ENCODE measurements around the gene GPC6.

The GPC6 gene

GRCh38 chr13:93984052-93984451 lies 757.4 kb downstream of the GPC6 start:
- H3K9me3 ChIP-seq (ENCODE audit: insufficient read depth, low read depth, low read length), result no peaks in the 10 kb centered on the region
- no peaks in the 10 kb centered on the region for H3K79me2 ChIP-seq (ENCODE audit: control insufficient read depth, insufficient read depth, low read length, poor library complexity)
- no peak overlapping the region for H2BK120ac ChIP-seq (ENCODE audit: insufficient read depth, low read length, poor library complexity)
- no peak overlapping the region for H4K8ac ChIP-seq (ENCODE audit: low read depth, low read length)
- no peak overlapping the region for H2BK12ac ChIP-seq (ENCODE audit: low read length)
- no peak overlapping the region for H4K91ac ChIP-seq (ENCODE audit: low read depth, low read length)
- no peak overlapping the region for H2AK5ac ChIP-seq (ENCODE audit: low read length)
- H3K18ac ChIP-seq (ENCODE audit: low read length), result no peak overlapping the region
- H3K36me3 ChIP-seq (ENCODE audit: control insufficient read depth in 1 of 2, insufficient read depth in 2 of 2, low read length in 2 of 2), result no peaks in the 10 kb centered on the region
- H3K4me1 ChIP-seq (ENCODE audit: control insufficient read depth in 1 of 2, insufficient read depth in 2 of 2, low read length in 2 of 2), result no peaks in the 10 kb centered on the region
- no peak for DNase-seq
- H2BK5ac ChIP-seq (ENCODE audit: low read depth, low read length, poor library complexity), result no peak overlapping the region
- H3K4ac ChIP-seq (ENCODE audit: low read depth, low read length), result no peak overlapping the region
- no peak overlapping the region for H3K4me3 ChIP-seq (ENCODE audit: low read depth, low read length)
- no peak overlapping the region for H4K12ac ChIP-seq (ENCODE audit: low read depth, low read length)
- no peak overlapping the region for H3K9ac ChIP-seq (ENCODE audit: low read length)
- H3K4me2 ChIP-seq (ENCODE audit: low read length), result no peak overlapping the region
- H2AFZ ChIP-seq (ENCODE audit: insufficient read depth, low read length, poor library complexity), result no peak overlapping the region
- whole genome bisulfite sequencing (ENCODE audit: extremely low coverage, insufficient coverage, insufficient read length), result no CpG with 5 or more reads among the region's 1 CpG
- no peak overlapping the region for H3K27ac ChIP-seq (ENCODE audit: low read depth, low read length)
- H3K27me3 ChIP-seq (ENCODE audit: insufficient read depth, low read length), result no peaks in the 10 kb centered on the region
- H3K23ac ChIP-seq (ENCODE audit: low read length), result no peak overlapping the region
- H3K14ac ChIP-seq (ENCODE audit: low read length), result no peak overlapping the region
- H3K79me1 ChIP-seq (ENCODE audit: low read length), result no peaks in the 10 kb centered on the region

GRCh38 chr13:93984876-93985275 lies 758.3 kb downstream of the GPC6 start:
- no peaks in the 10 kb centered on the region for H3K27me3 ChIP-seq (ENCODE audit: insufficient read depth, low read length)
- no peak overlapping the region for H2BK120ac ChIP-seq (ENCODE audit: insufficient read depth, low read length, poor library complexity)
- no peak overlapping the region for H3K4me2 ChIP-seq (ENCODE audit: low read length)
- H3K9me3 ChIP-seq (ENCODE audit: insufficient read depth, low read depth, low read length), result no peaks in the 10 kb centered on the region
- H4K8ac ChIP-seq (ENCODE audit: low read depth, low read length), result no peak overlapping the region
- H3K4me3 ChIP-seq (ENCODE audit: low read depth, low read length), result no peak overlapping the region
- H2AK5ac ChIP-seq (ENCODE audit: low read length), result no peak overlapping the region
- no peaks in the 10 kb centered on the region for H3K79me2 ChIP-seq (ENCODE audit: control insufficient read depth, insufficient read depth, low read length, poor library complexity)
- no peak overlapping the region for H3K4ac ChIP-seq (ENCODE audit: low read depth, low read length)
- H2AFZ ChIP-seq (ENCODE audit: insufficient read depth, low read length, poor library complexity), result no peak overlapping the region
- H3K9ac ChIP-seq (ENCODE audit: low read length), result no peak overlapping the region
- H3K36me3 ChIP-seq (ENCODE audit: control insufficient read depth in 1 of 2, insufficient read depth in 2 of 2, low read length in 2 of 2), result no peaks in the 10 kb centered on the region
- H3K4me1 ChIP-seq (ENCODE audit: control insufficient read depth in 1 of 2, insufficient read depth in 2 of 2, low read length in 2 of 2), result no peaks in the 10 kb centered on the region
- no CpG with 5 or more reads among the region's 5 CpGs for WGBS (ENCODE audit: extremely low coverage, insufficient coverage, insufficient read length)
- H2BK5ac ChIP-seq (ENCODE audit: low read depth, low read length, poor library complexity), result no peak overlapping the region
- H4K91ac ChIP-seq (ENCODE audit: low read depth, low read length), result no peak overlapping the region
- no peak overlapping the region for H3K27ac ChIP-seq (ENCODE audit: low read depth, low read length)
- no peak overlapping the region for H3K18ac ChIP-seq (ENCODE audit: low read length)
- no peak overlapping the region for H3K23ac ChIP-seq (ENCODE audit: low read length)
- no peak overlapping the region for H3K14ac ChIP-seq (ENCODE audit: low read length)
- H4K12ac ChIP-seq (ENCODE audit: low read depth, low read length), result no peak overlapping the region
- H3K79me1 ChIP-seq (ENCODE audit: low read length), result no peaks in the 10 kb centered on the region
- no peak for DNase-seq
- no peak overlapping the region for H2BK12ac ChIP-seq (ENCODE audit: low read length)

GRCh38 chr13:93987458-93987857 lies 760.9 kb downstream of the GPC6 start:
- Histone ChIP-seq H3K79me1 (ENCODE audit: low read length) (no peaks in the 10 kb centered on the region), H3K14ac (ENCODE audit: low read length) (no peak overlapping the region), H2BK120ac (ENCODE audit: insufficient read depth, low read length, poor library complexity) (no peak overlapping the region), H2BK12ac (ENCODE audit: low read length) (no peak overlapping the region), H3K4me2 (ENCODE audit: low read length) (no peak overlapping the region), H3K23ac (ENCODE audit: low read length) (no peak overlapping the region), H3K79me2 (ENCODE audit: control insufficient read depth, insufficient read depth, low read length, poor library complexity) (no peaks in the 10 kb centered on the region), H3K36me3 (ENCODE audit: control insufficient read depth in 1 of 2, insufficient read depth in 2 of 2, low read length in 2 of 2) (no peaks in the 10 kb centered on the region), H3K9me3 (ENCODE audit: insufficient read depth, low read depth, low read length) (no peaks in the 10 kb centered on the region), H3K9ac (ENCODE audit: low read length) (no peak overlapping the region), H3K18ac (ENCODE audit: low read length) (no peak overlapping the region), H3K27me3 (ENCODE audit: insufficient read depth, low read length) (no peaks in the 10 kb centered on the region), H3K4me3 (ENCODE audit: low read depth, low read length) (no peak overlapping the region), H2BK5ac (ENCODE audit: low read depth, low read length, poor library complexity) (no peak overlapping the region), H2AFZ (ENCODE audit: insufficient read depth, low read length, poor library complexity) (no peak overlapping the region), H3K4ac (ENCODE audit: low read depth, low read length) (no peak overlapping the region), H2AK5ac (ENCODE audit: low read length) (no peak overlapping the region), H4K8ac (ENCODE audit: low read depth, low read length) (no peak overlapping the region), H4K12ac (ENCODE audit: low read depth, low read length) (no peak overlapping the region), H4K91ac (ENCODE audit: low read depth, low read length) (no peak overlapping the region), H3K27ac (ENCODE audit: low read depth, low read length) (no peak overlapping the region), H3K4me1 (ENCODE audit: control insufficient read depth in 1 of 2, insufficient read depth in 2 of 2, low read length in 2 of 2) (no peaks in the 10 kb centered on the region)
- DNase-seq, result no peak

GRCh38 chr13:93991569-93991968 lies 765.0 kb downstream of the GPC6 start:
- H3K9ac ChIP-seq (ENCODE audit: low read length), result no peak overlapping the region
- H4K91ac ChIP-seq (ENCODE audit: low read depth, low read length), result no peak overlapping the region
- H3K27me3 ChIP-seq (ENCODE audit: insufficient read depth, low read length), result no peaks in the 10 kb centered on the region
- no peak overlapping the region for H2BK5ac ChIP-seq (ENCODE audit: low read depth, low read length, poor library complexity)
- H3K36me3 ChIP-seq (ENCODE audit: control insufficient read depth in 1 of 2, insufficient read depth in 2 of 2, low read length in 2 of 2), result no peaks in the 10 kb centered on the region
- H3K23ac ChIP-seq (ENCODE audit: low read length), result no peak overlapping the region
- no peaks in the 10 kb centered on the region for H3K4me1 ChIP-seq (ENCODE audit: control insufficient read depth in 1 of 2, insufficient read depth in 2 of 2, low read length in 2 of 2)
- H3K4me2 ChIP-seq (ENCODE audit: low read length), result no peak overlapping the region
- no peaks in the 10 kb centered on the region for H3K79me1 ChIP-seq (ENCODE audit: low read length)
- no peak overlapping the region for H4K12ac ChIP-seq (ENCODE audit: low read depth, low read length)
- H3K18ac ChIP-seq (ENCODE audit: low read length), result no peak overlapping the region
- H3K14ac ChIP-seq (ENCODE audit: low read length), result no peak overlapping the region
- H3K4me3 ChIP-seq (ENCODE audit: low read depth, low read length), result no peak overlapping the region
- H2AK5ac ChIP-seq (ENCODE audit: low read length), result no peak overlapping the region
- no peak overlapping the region for H2BK120ac ChIP-seq (ENCODE audit: insufficient read depth, low read length, poor library complexity)
- H3K27ac ChIP-seq (ENCODE audit: low read depth, low read length), result no peak overlapping the region
- no peak for DNase-seq
- H3K9me3 ChIP-seq (ENCODE audit: insufficient read depth, low read depth, low read length), result no peaks in the 10 kb centered on the region
- no peak overlapping the region for H3K4ac ChIP-seq (ENCODE audit: low read depth, low read length)
- H2AFZ ChIP-seq (ENCODE audit: insufficient read depth, low read length, poor library complexity), result no peak overlapping the region
- no peaks in the 10 kb centered on the region for H3K79me2 ChIP-seq (ENCODE audit: control insufficient read depth, insufficient read depth, low read length, poor library complexity)
- H4K8ac ChIP-seq (ENCODE audit: low read depth, low read length), result no peak overlapping the region
- H2BK12ac ChIP-seq (ENCODE audit: low read length), result no peak overlapping the region

- Histone ChIP-seq H3K14ac (ENCODE audit: low read length) (no peak overlapping the region), H4K8ac (ENCODE audit: low read depth, low read length) (no peak overlapping the region), H4K91ac (ENCODE audit: low read depth, low read length) (no peak overlapping the region), H3K4me3 (ENCODE audit: low read depth, low read length) (no peak overlapping the region), H3K79me1 (ENCODE audit: low read length) (no peaks in the 10 kb centered on the region), H2BK120ac (ENCODE audit: insufficient read depth, low read length, poor library complexity) (no peak overlapping the region), H3K18ac (ENCODE audit: low read length) (no peak overlapping the region), H2BK5ac (ENCODE audit: low read depth, low read length, poor library complexity) (no peak overlapping the region), H3K27me3 (ENCODE audit: insufficient read depth, low read length) (no peaks in the 10 kb centered on the region), H3K36me3 (ENCODE audit: control insufficient read depth in 1 of 2, insufficient read depth in 2 of 2, low read length in 2 of 2) (no peaks in the 10 kb centered on the region), H3K9ac (ENCODE audit: low read length) (no peak overlapping the region), H3K27ac (ENCODE audit: low read depth, low read length) (no peak overlapping the region), H3K4me1 (ENCODE audit: control insufficient read depth in 1 of 2, insufficient read depth in 2 of 2, low read length in 2 of 2) (no peaks in the 10 kb centered on the region), H3K4me2 (ENCODE audit: low read length) (no peak overlapping the region), H3K23ac (ENCODE audit: low read length) (no peak overlapping the region), H2AK5ac (ENCODE audit: low read length) (no peak overlapping the region), H3K79me2 (ENCODE audit: control insufficient read depth, insufficient read depth, low read length, poor library complexity) (no peaks in the 10 kb centered on the region), H2BK12ac (ENCODE audit: low read length) (no peak overlapping the region), H3K9me3 (ENCODE audit: insufficient read depth, low read depth, low read length) (no peaks in the 10 kb centered on the region), H4K12ac (ENCODE audit: low read depth, low read length) (no peak overlapping the region), H3K4ac (ENCODE audit: low read depth, low read length) (no peak overlapping the region), H2AFZ (ENCODE audit: insufficient read depth, low read length, poor library complexity) (no peak overlapping the region)
- no CpG with 5 or more reads among the region's 3 CpGs for WGBS (ENCODE audit: extremely low coverage, insufficient coverage, insufficient read length)
- no peak for DNase-seq
These were observed 769.9 kb downstream of the GPC6 start for GRCh38 chr13:93996481-93996880.
